ENCODE measurements around the gene DNMBP. TPM values are rescaled to one million over a fixed set of nuclear protein-coding genes. Genes with fewer than 3 reads are reported as not detected.
A peak's percentile ranks its signal among the peaks of the same experiment; 100 is the strongest.

The DNMBP gene
- total and polyA plus RNA-seq, 2 of the 8 experiments (the other 6 are each of a cell fraction or from before 2014, with no cell fraction given), result 19.1 to 26.4 TPM

GRCh38 chr10:99844433-99844955 is 165.3 kb downstream of the DNMBP start:
- peaks cover 4 to 18% (median 13%) of the 10 kb centered on the region in 4 experiments; a peak in 6 of 7 replicates for H3K4me1 ChIP-seq (replicated peaks in 1 of 4; ENCODE audit: control insufficient read depth in 3 of 4, insufficient read depth in 4 of 4, low read length in 3 of 4)
- POLR2A ChIA-PET (ENCODE audit: partially characterized antibody), result interaction anchor here (1.7 kb wide), 1 partner anchor 32 kb away, joined by 7 read pairs; no protein-coding TSS in a partner anchor
- no peak overlapping the region for H2BK15ac ChIP-seq (ENCODE audit: low read length)
- no peak overlapping the region for H3K14ac ChIP-seq (ENCODE audit: insufficient read length)
- no peaks in the 10 kb centered on the region for H3K79me2 ChIP-seq (ENCODE audit: control insufficient read depth in 1 of 2, insufficient read depth in 2 of 2, low read length in 2 of 2)
- H4K91ac ChIP-seq (replicated peaks; ENCODE audit: insufficient read length, low read length), result no peak overlapping the region
- FAIRE-seq (no peak), DNase-seq (ENCODE audit: low read depth in 1 of 2, low spot score in 2 of 2) (no peak)
- no peak overlapping the region for H3K4me3 ChIP-seq (ENCODE audit: extremely low read depth in 1 of 4, insufficient read depth in 2 of 4, low read depth in 3 of 4, low read length in 4 of 4)
- H3K79me1 ChIP-seq (ENCODE audit: low read depth, low read length), result no peaks in the 10 kb centered on the region
- 0 out of 2 replicates have a peak overlapping the region, but pooled peaks have one; percentile 10 for H2AFZ ChIP-seq (ENCODE audit: low read length)
- H4K20me1 ChIP-seq (replicated peaks in 1 of 2; ENCODE audit: control insufficient read depth in 1 of 2, insufficient read depth in 2 of 2, low read length in 2 of 2), result no peaks in the 10 kb centered on the region
- no peaks in the 10 kb centered on the region; a peak in 1 of 4 replicates for H3K9me3 ChIP-seq (ENCODE audit: insufficient read depth in 2 of 2, low read depth in 1 of 2, low read length in 1 of 2)
- H3K18ac ChIP-seq (ENCODE audit: extremely low read depth, low read length), result no peak overlapping the region
- no peaks in the 10 kb centered on the region for H3K36me3 ChIP-seq (ENCODE audit: control insufficient read depth in 2 of 4, insufficient read depth in 4 of 4, low read length in 3 of 4)
- no peak overlapping the region for H3K23ac ChIP-seq (ENCODE audit: insufficient read length)
- no peak overlapping the region for H2BK20ac ChIP-seq (ENCODE audit: low read length)
- WGBS, 2 experiments (ENCODE audit: extremely low coverage in 1 of 2, insufficient coverage in 1 of 2, insufficient read length in 1 of 2, insufficient replicate concordance in 2 of 2, low coverage in 1 of 2, low lambda C conversion rate in 2 of 2, missing lambda C conversion rate in 1 of 2), result 83% methylated on average over 6 of the region's 6 CpGs; no CpG with 5 or more reads in 1 of the 2 experiments
- H2AK5ac ChIP-seq (ENCODE audit: low read depth, low read length), result 0 out of 2 replicates have a peak overlapping the region, but pooled peaks have one; percentile 53
- H3K9ac ChIP-seq (replicated peaks in 1 of 4; ENCODE audit: extremely low read depth in 1 of 4, low read depth in 3 of 4, low read length in 3 of 4), result no peak overlapping the region
- H4K5ac ChIP-seq (ENCODE audit: insufficient read length, low read depth, low read length), result no peak overlapping the region
- H3K4ac ChIP-seq (replicated peaks; ENCODE audit: insufficient read length, low read depth, low read length), result no peak overlapping the region
- CTCF ChIA-PET (ENCODE audit: partially characterized antibody), result interaction anchor here (1.0 to 6.2 kb wide), 14 partner anchors 14 to 328 kb away, joined by 3 to 100 read pairs (median 6); partner anchors contain the start of gene CPN1
- H2BK120ac ChIP-seq (replicated peaks; ENCODE audit: low read depth, low read length), result no peak overlapping the region
- H3K27ac ChIP-seq (ENCODE audit: low read depth, low read length), result no peak overlapping the region
- H3K56ac ChIP-seq (replicated peaks; ENCODE audit: insufficient read length, low read depth, low read length), result no peak overlapping the region
- no peak overlapping the region for H3K4me2 ChIP-seq (ENCODE audit: insufficient read depth in 1 of 2, low read depth in 2 of 2, low read length in 2 of 2)
- H4K8ac ChIP-seq (ENCODE audit: extremely low read depth, insufficient read depth, low read length), result no peak overlapping the region; the same call in 1 of the 2 replicates
- no peak overlapping the region for H2BK12ac ChIP-seq (ENCODE audit: low read depth, low read length)
- H3K23me2 ChIP-seq (ENCODE audit: low read depth, low read length), result no peaks in the 10 kb centered on the region
- no peaks in the 10 kb centered on the region; a peak in 1 of 7 replicates for H3K27me3 ChIP-seq (replicated peaks in 1 of 4; ENCODE audit: control insufficient read depth in 3 of 4, extremely low read depth in 1 of 4, insufficient read depth in 3 of 4, low read length in 3 of 4)
- no peak overlapping the region for H2BK5ac ChIP-seq (ENCODE audit: low read depth, low read length)
- TF ChIP-seq SIRT6 (IDR thresholded peaks at IDR 0.05; ENCODE audit: low read length) (no peak), NANOG (IDR thresholded peaks at IDR 0.05; ENCODE audit: insufficient read depth, low read depth, low read length, poor library complexity, severe bottlenecking) (no peak), GTF2F1 (IDR thresholded peaks at IDR 0.05; ENCODE audit: borderline replicate concordance, low read depth, low read length) (no peak), TBP (IDR thresholded peaks at IDR 0.05; ENCODE audit: low read depth, low read length) (no peak), SIX5 (IDR thresholded peaks at IDR 0.05; ENCODE audit: low read depth, low read length) (no peak), ZNF274 (IDR thresholded peaks at IDR 0.05; ENCODE audit: borderline replicate concordance, extremely low read depth, low read length) (no peak), EZH2 (IDR thresholded peaks at IDR 0.05; ENCODE audit: low read depth, low read length, severe bottlenecking) (no peak), YY1 (IDR thresholded peaks at IDR 0.05; ENCODE audit: low read depth, low read length) (no peak), FOSL1 (IDR thresholded peaks at IDR 0.05; ENCODE audit: insufficient read depth, low read depth, low read length) (no peak), BRCA1 (IDR thresholded peaks at IDR 0.05; ENCODE audit: low read depth, low read length) (no peak), RBBP5 (IDR thresholded peaks at IDR 0.05; ENCODE audit: borderline replicate concordance, low read depth, low read length) (no peak), HDAC2 (IDR thresholded peaks at IDR 0.05; ENCODE audit: borderline replicate concordance in 1 of 2, low read depth in 2 of 2, low read length in 2 of 2) (no peak)

Measured in H1 (cell line).